Panc1 (cell line): ENCODE measurements around the gene CRNN. TPM values are rescaled to one million over a fixed set of nuclear protein-coding genes. Genes with fewer than 3 reads are reported as not detected.
A peak's percentile ranks its signal among the peaks of the same experiment; 100 is the strongest.

Experiments used
- ATAC-seq: fragments of 200-7000 bp; cut with Tn5 transposase; 2 replicates; pipeline ENCODE4 v1.9.1; 2020; ENCODE audit warnings: mild to moderate bottlenecking, moderate library complexity
- BruUV-seq: library from RNA; stranded (reverse); fragments of 400-500 nt; replicated peaks from 2 replicates; lab custom pipeline; 2021; lab: Mats Ljungman, UMichigan
- CTCF ChIA-PET: fragments of 300-600 bp; sonication (Branson Sonifier 250); formaldehyde crosslinking; loops from one replicate; lab custom pipeline; 2022; ENCODE audit warnings: antibody characterized with exemption; lab: Charles Lee
- POLR2A ChIA-PET: fragments of 300-600 bp; sonication (Branson Sonifier 250); formaldehyde crosslinking; loops from one replicate; lab custom pipeline; 2022; ENCODE audit warnings: antibody characterized with exemption; lab: Charles Lee
- DNase-seq: peaks from one replicate; pipeline ENCODE4 v3.0.0-alpha.2; 2010; ENCODE audit warnings: low read depth, low spot score
- H3K27ac ChIP-seq: 2 replicates; pipeline ENCODE4 v1.5.1; 2011; ENCODE audit warnings: mild to moderate bottlenecking, low read length, inconsistent platforms
- H3K27me3 ChIP-seq: fragments of 200-500 bp; sonication (Bioruptor generic); 2 replicates; pipeline ENCODE4 v1.6.0; 2014; ENCODE audit warnings: low read length, inconsistent platforms; ENCODE audit not compliant: control insufficient read depth, insufficient read depth
- H3K36me3 ChIP-seq: fragments of 200-500 bp; sonication (Bioruptor generic); 2 replicates; pipeline ENCODE4 v1.5.1; 2014; ENCODE audit warnings: inconsistent platforms, mild to moderate bottlenecking, low read length, moderate library complexity; ENCODE audit not compliant: control insufficient read depth, insufficient read depth
- H3K4me1 ChIP-seq: 2 replicates; pipeline ENCODE4 v1.5.1; 2011; ENCODE audit warnings: inconsistent platforms, mild to moderate bottlenecking, low read length, moderate library complexity; ENCODE audit not compliant: control insufficient read depth, insufficient read depth
- H3K4me3 ChIP-seq, 2 experiments: 2 replicates each; pipeline ENCODE4 v1.5.1; 2011 to 2012; ENCODE audit warnings: low read depth in 2 of 2, low read length in 2 of 2, mild to moderate bottlenecking in 2 of 2, inconsistent platforms in 1 of 2, moderate library complexity in 1 of 2
- H3K9me3 ChIP-seq: fragments of 200-500 bp; sonication (Bioruptor generic); 2 replicates; pipeline ENCODE4 v1.5.1; 2014; ENCODE audit warnings: low read depth, mild to moderate bottlenecking, inconsistent platforms, low read length, moderate library complexity; ENCODE audit not compliant: control insufficient read depth, insufficient read depth
- CTCF ChIP-seq: fragments of 450-650 bp; IDR thresholded peaks from 2 replicates; pipeline ENCODE4 v1.5.1; 2017; ENCODE audit warnings: mild to moderate bottlenecking
- POLR2AphosphoS5 ChIP-seq: IDR thresholded peaks from 2 replicates; pipeline ENCODE4 v1.6.1; 2012; ENCODE audit warnings: mild to moderate bottlenecking, low read depth, low read length, moderate library complexity
- REST ChIP-seq, 2 experiments: IDR thresholded peaks; 2 replicates each; pipeline ENCODE4 v1.6.1; 2011 to 2012; ENCODE audit warnings: low read depth in 2 of 2, control low read depth in 1 of 2, low read length in 1 of 2, mild to moderate bottlenecking in 1 of 2, moderate library complexity in 1 of 2; ENCODE audit not compliant: insufficient read depth in 1 of 2
- SIN3A ChIP-seq: IDR thresholded peaks from 2 replicates; pipeline ENCODE4 v1.6.1; 2012; ENCODE audit warnings: low read depth, mild to moderate bottlenecking, low read length, moderate library complexity, borderline replicate concordance; ENCODE audit not compliant: insufficient read depth
- TCF7L2 ChIP-seq: IDR thresholded peaks from 2 replicates; pipeline ENCODE4 v1.6.1; 2011; ENCODE audit warnings: mild to moderate bottlenecking, low read depth, low read length, inconsistent platforms
- in situ Hi-C: cut with HindIII; loops from 2 replicates; pipeline ENCODE4 v1.10.0; 2016; ENCODE audit warnings: low sequenced_read_pairs, low pct_unique_long_range_greater_than_20kb
- intact Hi-C: fragments of 100-400 bp; cut with micrococcal nuclease; formaldehyde crosslinking; loops from one replicate; pipeline ENCODE4 v1.10.0; 2022; ENCODE audit not compliant: unreplicated experiment
- total RNA-seq: library from RNA; stranded (reverse); gene quantifications from one replicate; pipeline ENCODE4 v1.2.1, GENCODE V29; 2021; ENCODE audit not compliant: unreplicated experiment

Gene CRNN
- total RNA-seq, 1 experiment from 2014 or later: not detected

DNA sequence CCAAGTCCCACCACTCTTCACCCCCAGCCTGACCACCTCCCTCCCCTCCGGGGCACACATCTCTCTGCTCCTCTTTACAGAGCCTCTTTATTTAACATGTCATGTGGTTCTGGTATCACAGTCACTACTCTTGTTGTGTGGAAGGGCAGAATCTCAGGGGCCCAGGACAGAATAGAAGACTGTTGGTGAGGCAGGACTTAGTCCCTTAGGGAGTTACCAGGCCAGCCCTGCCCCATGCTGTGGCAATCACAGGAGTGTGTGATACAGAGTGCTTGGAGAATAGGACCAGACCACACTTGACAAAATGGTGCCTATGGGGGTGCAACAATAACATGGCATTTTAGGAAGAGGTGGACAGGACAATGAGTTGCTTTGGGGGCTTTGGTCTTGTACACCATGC is 43.0 kb upstream of the CRNN start:
- no peaks in the 10 kb centered on the region for H3K27me3 ChIP-seq
- no peak for DNase-seq
- intact Hi-C loops (loop anchor here (5.0 kb wide), 2 partner anchors 315 to 405 kb away; no protein-coding TSS in a partner anchor), in situ Hi-C loops (no loop called here)
- ATAC-seq: no peak
- H3K9me3 ChIP-seq: no peaks in the 10 kb centered on the region
- no peaks in the 10 kb centered on the region for H3K36me3 ChIP-seq
- POLR2A ChIA-PET: no interaction called here
- no peak overlapping the region for H3K27ac ChIP-seq
- BruUV-seq: no TSS peak
- TF ChIP-seq TCF7L2 (no peak), REST (IDR thresholded peaks at IDR 0.05; ENCODE audit: insufficient read depth in 1 of 2, low read depth in 2 of 2, low read length in 1 of 2) (no peak), CTCF (no peak), POLR2AphosphoS5 (no peak), SIN3A (no peak)
- no peak overlapping the region for H3K4me3 ChIP-seq
- H3K4me1 ChIP-seq: no peaks in the 10 kb centered on the region
- CTCF ChIA-PET: interaction anchor here (0.5 to 1.7 kb wide), 2 partner anchors 9 to 16 kb away, joined by 3 to 7 read pairs; no protein-coding TSS in a partner anchor

DNA sequence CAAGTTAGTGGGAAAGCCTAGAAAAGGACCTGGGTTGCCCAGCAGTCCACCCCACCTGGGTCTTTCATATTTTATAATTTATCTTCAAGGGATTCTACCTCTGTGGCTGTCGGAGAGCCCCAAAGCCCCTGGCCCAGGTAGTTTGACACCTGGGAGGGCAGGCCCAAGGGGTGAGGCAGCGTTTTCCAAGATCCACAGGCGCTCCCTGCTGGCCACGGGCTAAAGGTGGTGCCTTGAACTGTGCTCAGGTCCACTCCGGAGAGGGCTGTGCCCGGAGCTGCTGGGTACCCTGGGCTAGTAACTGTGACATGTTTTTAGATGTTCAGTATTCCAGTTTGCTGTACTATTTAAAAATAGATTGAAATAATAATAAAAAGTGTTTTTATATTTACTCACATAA is 37.2 kb upstream of the CRNN start:
- no peak for DNase-seq
- Histone ChIP-seq H3K9me3 (no peaks in the 10 kb centered on the region), H3K36me3 (no peaks in the 10 kb centered on the region; the same call in 1 of the 2 replicates), H3K27ac (no peak overlapping the region), H3K27me3 (peaks cover 3% of the 10 kb centered on the region; the same call in 1 of the 2 replicates), H3K4me3 (no peak overlapping the region), H3K4me1 (no peaks in the 10 kb centered on the region)
- POLR2A ChIA-PET: no interaction called here
- peak; percentile 72; the same call in 1 of the 2 replicates for ATAC-seq
- TF ChIP-seq CTCF (peak; percentile 74), TCF7L2 (no peak), SIN3A (no peak), POLR2AphosphoS5 (no peak), REST (IDR thresholded peaks at IDR 0.05; ENCODE audit: insufficient read depth in 1 of 2, low read depth in 2 of 2, low read length in 1 of 2) (no peak)
- CTCF ChIA-PET: no interaction called here
- in situ Hi-C loops (no loop called here), intact Hi-C loops (no loop called here)
- BruUV-seq: no TSS peak
